Stimulated activated CD4-positive, alpha-beta T cell treated with anti-CD3 and anti-CD28 coated beads, Interleukin-15, amount 100 ng/mL, for 24 hours (primary cell): ENCODE results near the gene WASF3.
"Not testable (repeated sequence)": the region's sequence is repeated elsewhere in the genome, so short reads cannot be mapped to it uniquely, and the experiment has no call there.

ENCODE experiments used
- DNase-seq: peaks from one replicate; pipeline ENCODE4 v3.0.0-alpha.2; 2020

Gene WASF3

GRCh38 chr13:26722321-26722720 lies 164.8 kb downstream of the WASF3 start:
- DNase-seq, result no peak

- not testable (repeated sequence) for DNase-seq
Measured at GRCh38 chr13:26723620-26724019, 166.1 kb downstream of the WASF3 start.

GRCh38 chr13:26726684-26727083 lies 169.2 kb downstream of the WASF3 start:
- DNase-seq, result no peak

GRCh38 chr13:26727122-26727521 lies 169.6 kb downstream of the WASF3 start:
- no peak for DNase-seq

GRCh38 chr13:26727633-26728032 lies 170.2 kb downstream of the WASF3 start:
- no peak for DNase-seq

GRCh38 chr13:26735677-26736076 lies 178.2 kb downstream of the WASF3 start:
- DNase-seq, result no peak
